HepG2 (cell line): ENCODE measurements around the gene PLCL1.

Experiments used
- CTCF ChIP-seq: sonication (generic); formaldehyde crosslinking; IDR thresholded peaks from 2 replicates; pipeline ENCODE4 v1.5.0; 2020; ENCODE audit warnings: mild to moderate bottlenecking, missing genetic modification reagents, moderate library complexity
- EP300 ChIP-seq, 3 experiments: sonication (generic) in 1 of 3; formaldehyde crosslinking in 1 of 3; IDR thresholded peaks; 2 replicates each; pipeline versions ENCODE4 v1.5.1 to v1.6.1; 2011 to 2020; ENCODE audit warnings: low read depth in 2 of 3, low read length in 2 of 3, borderline replicate concordance in 1 of 3, improper control_type of control experiment in 1 of 3, mild to moderate bottlenecking in 1 of 3, missing genetic modification reagents in 1 of 3, moderate library complexity in 1 of 3
- KDM5A ChIP-seq: fragments of 200-600 bp; sonication (generic); IDR thresholded peaks from 2 replicates; pipeline ENCODE4 v1.7.0; 2018; ENCODE audit warnings: antibody characterized with exemption, mild to moderate bottlenecking, low read length, borderline replicate concordance
- PHF21A ChIP-seq: sonication (generic); formaldehyde crosslinking; IDR thresholded peaks from 2 replicates; pipeline ENCODE4 v1.5.0; 2020; ENCODE audit warnings: mild to moderate bottlenecking, missing genetic modification reagents
- POLR2AphosphoS5 ChIP-seq: IDR thresholded peaks from 2 replicates; pipeline ENCODE4 v1.6.1; 2012; ENCODE audit warnings: low read depth, low read length
- PTBP1 ChIP-seq: fragments of 200-400 bp; formaldehyde crosslinking; IDR thresholded peaks from 2 replicates; pipeline ENCODE4 v1.6.1; 2018; ENCODE audit warnings: low read length, low read depth; ENCODE audit not compliant: poor library complexity, severe bottlenecking
- ZNF274 ChIP-seq: sonication (generic); formaldehyde crosslinking; IDR thresholded peaks from 2 replicates; pipeline ENCODE4 v1.5.1; 2020; ENCODE audit warnings: mild to moderate bottlenecking, missing genetic modification reagents
- ZNF510 ChIP-seq: sonication (generic); formaldehyde crosslinking; IDR thresholded peaks from 2 replicates; pipeline ENCODE4 v1.4.0; 2020; ENCODE audit warnings: low read depth, mild to moderate bottlenecking, missing genetic modification reagents
- TF ChIP-seq, protein P1 (sequence below): sonication (generic); formaldehyde crosslinking; IDR thresholded peaks from 2 replicates; pipeline ENCODE4 v1.8.0; 2022; ENCODE audit warnings: missing genetic modification reagents, mild to moderate bottlenecking, moderate library complexity, borderline replicate concordance

- TF ChIP-seq, protein P1, sequence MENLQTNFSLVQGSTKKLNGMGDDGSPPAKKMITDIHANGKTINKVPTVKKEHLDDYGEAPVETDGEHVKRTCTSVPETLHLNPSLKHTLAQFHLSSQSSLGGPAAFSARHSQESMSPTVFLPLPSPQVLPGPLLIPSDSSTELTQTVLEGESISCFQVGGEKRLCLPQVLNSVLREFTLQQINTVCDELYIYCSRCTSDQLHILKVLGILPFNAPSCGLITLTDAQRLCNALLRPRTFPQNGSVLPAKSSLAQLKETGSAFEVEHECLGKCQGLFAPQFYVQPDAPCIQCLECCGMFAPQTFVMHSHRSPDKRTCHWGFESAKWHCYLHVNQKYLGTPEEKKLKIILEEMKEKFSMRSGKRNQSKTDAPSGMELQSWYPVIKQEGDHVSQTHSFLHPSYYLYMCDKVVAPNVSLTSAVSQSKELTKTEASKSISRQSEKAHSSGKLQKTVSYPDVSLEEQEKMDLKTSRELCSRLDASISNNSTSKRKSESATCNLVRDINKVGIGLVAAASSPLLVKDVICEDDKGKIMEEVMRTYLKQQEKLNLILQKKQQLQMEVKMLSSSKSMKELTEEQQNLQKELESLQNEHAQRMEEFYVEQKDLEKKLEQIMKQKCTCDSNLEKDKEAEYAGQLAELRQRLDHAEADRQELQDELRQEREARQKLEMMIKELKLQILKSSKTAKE (CRISPR knock-in tag): no peak
- TF ChIP-seq KDM5A (no peak), CTCF (no peak), ZNF510 (CRISPR knock-in tag) (no peak), EP300 (IDR thresholded peaks at IDR 0.05; ENCODE audit: low read depth in 2 of 2, low read length in 2 of 2) (no peak), EP300 (CRISPR knock-in tag; IDR thresholded peaks at IDR 0.05; ENCODE audit: borderline replicate concordance) (no peak), ZNF274 (no peak), PHF21A (CRISPR knock-in tag) (no peak), POLR2AphosphoS5 (no peak), PTBP1 (no peak)
Observed at GRCh38 chr2:197885587-197885986, 81.2 kb downstream of the PLCL1 start.
